Tibial nerve (tissue), 4 donors: ENCODE measurements around the gene SMIM10.
"Not testable (repeated sequence)": the region's sequence is repeated elsewhere in the genome, so short reads cannot be mapped to it uniquely, and the experiment has no call there.

Experiments
- EP300 ChIP-seq, 2 donors: sonication (generic); formaldehyde crosslinking; IDR thresholded peaks; one replicate each; pipeline ENCODE4 v1.6.1; 2017; ENCODE audit warnings: antibody characterized with exemption in 2 of 2, mild to moderate bottlenecking in 1 of 2
- POLR2A ChIP-seq, 2 donors: fragments of 450-650 bp; IDR thresholded peaks; one replicate each; pipeline ENCODE4 v1.6.1; 2017; ENCODE audit warnings: antibody characterized with exemption in 2 of 2, mild to moderate bottlenecking in 2 of 2, moderate library complexity in 2 of 2
- TF ChIP-seq, protein P1 (sequence below), 5 experiments: fragments of 200-600 bp in 3 of 5; fragments of 450-650 bp in 2 of 5; sonication (generic) in 3 of 5; IDR thresholded peaks; one replicate each; pipeline ENCODE4 v1.5.1; 2016 to 2019; ENCODE audit warnings: antibody characterized with exemption in 5 of 5, mild to moderate bottlenecking in 3 of 5, moderate library complexity in 2 of 5

DNA sequence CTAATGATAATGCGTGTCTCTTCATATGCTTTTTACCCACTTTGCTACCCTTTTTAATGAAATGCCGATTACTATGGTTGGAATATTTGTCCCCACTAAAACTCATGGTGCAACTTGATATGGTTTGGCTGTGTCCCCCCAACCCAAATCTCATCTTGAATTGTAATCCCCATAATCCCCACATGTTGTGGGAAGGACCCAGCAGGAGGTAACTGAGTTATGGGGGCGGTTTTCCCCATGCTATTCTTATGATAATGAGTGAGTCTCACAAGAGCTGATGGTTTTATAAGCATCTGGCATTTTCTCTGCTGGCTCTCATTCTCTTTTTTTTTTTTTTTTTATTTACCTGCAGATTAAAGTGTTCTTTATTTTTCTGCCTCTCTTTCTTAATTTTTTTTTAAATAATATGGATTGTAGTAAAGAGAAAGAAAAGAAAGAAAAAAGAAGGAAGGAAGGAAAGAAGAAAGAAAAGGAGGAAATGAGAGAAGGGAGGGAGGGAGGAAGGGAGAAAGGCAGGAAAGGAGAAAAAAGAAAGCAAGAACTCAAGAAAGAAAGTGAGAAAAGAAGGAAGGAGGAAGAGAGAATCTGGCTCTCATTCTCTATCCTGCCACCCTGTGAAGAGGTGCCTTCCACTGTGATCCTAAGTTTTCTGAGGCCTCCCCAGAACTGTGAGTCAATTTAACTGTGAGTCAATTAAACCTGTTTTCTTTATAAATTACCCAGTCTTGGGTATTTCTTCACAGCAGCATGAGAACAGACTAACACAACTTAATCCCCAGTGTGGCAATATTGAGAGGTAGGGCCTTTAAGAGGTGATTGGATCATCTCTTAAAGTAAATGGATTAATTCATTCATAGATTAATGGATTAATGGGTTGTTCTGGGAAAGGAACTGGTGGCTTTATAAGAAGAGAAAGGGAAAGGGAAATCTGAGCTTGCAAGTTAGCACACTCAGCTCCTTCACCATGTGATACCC lies 50.6 kb downstream of the SMIM10 start:
- TF ChIP-seq, protein P1, sequence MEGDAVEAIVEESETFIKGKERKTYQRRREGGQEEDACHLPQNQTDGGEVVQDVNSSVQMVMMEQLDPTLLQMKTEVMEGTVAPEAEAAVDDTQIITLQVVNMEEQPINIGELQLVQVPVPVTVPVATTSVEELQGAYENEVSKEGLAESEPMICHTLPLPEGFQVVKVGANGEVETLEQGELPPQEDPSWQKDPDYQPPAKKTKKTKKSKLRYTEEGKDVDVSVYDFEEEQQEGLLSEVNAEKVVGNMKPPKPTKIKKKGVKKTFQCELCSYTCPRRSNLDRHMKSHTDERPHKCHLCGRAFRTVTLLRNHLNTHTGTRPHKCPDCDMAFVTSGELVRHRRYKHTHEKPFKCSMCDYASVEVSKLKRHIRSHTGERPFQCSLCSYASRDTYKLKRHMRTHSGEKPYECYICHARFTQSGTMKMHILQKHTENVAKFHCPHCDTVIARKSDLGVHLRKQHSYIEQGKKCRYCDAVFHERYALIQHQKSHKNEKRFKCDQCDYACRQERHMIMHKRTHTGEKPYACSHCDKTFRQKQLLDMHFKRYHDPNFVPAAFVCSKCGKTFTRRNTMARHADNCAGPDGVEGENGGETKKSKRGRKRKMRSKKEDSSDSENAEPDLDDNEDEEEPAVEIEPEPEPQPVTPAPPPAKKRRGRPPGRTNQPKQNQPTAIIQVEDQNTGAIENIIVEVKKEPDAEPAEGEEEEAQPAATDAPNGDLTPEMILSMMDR (IDR thresholded peaks at IDR 0.05), result not testable (repeated sequence)
- TF ChIP-seq POLR2A, EP300 (IDR thresholded peaks at IDR 0.05): not testable (repeated sequence)
